Measurements from ENCODE around the gene TTC34. TPM values are rescaled to one million over a fixed set of nuclear protein-coding genes. Genes with fewer than 3 reads are reported as not detected.

The TTC34 gene
- total RNA-seq, 4 donors from 2014 or later: 0.17 to 0.75 (median 0.27) TPM

- TF ChIP-seq CTCF (IDR thresholded peaks at IDR 0.05; ENCODE audit: low read depth): no peak
These were observed 189.7 kb downstream of the TTC34 start for GRCh38 chr1:2611621-2612437.

- TF ChIP-seq CTCF (IDR thresholded peaks at IDR 0.05; ENCODE audit: low read depth): no peak
These were observed 190.4 kb downstream of the TTC34 start for GRCh38 chr1:2611031-2611501.

- no peak for TF ChIP-seq CTCF (IDR thresholded peaks at IDR 0.05; ENCODE audit: low read depth)
These were observed 191.2 kb downstream of the TTC34 start for GRCh38 chr1:2610036-2610959.

GRCh38 chr1:2609319-2610035, 192.0 kb downstream of the TTC34 start:
- TF ChIP-seq CTCF (IDR thresholded peaks at IDR 0.05; ENCODE audit: low read depth): no peak

GRCh38 chr1:2607641-2608091, 193.8 kb downstream of the TTC34 start:
- no peak for TF ChIP-seq CTCF (IDR thresholded peaks at IDR 0.05; ENCODE audit: low read depth)

GRCh38 chr1:2606881-2607621, 194.4 kb downstream of the TTC34 start:
- no peak for TF ChIP-seq CTCF (IDR thresholded peaks at IDR 0.05; ENCODE audit: low read depth)

Measured in subcutaneous adipose tissue (tissue), 4 donors.